HEK293T (cell line): ENCODE measurements around the gene TEX55.

Experiments used
- CTCF ChIA-PET: fragments of 350-600 bp; formaldehyde crosslinking; extraction: SDS; loops from one replicate; lab custom pipeline; 2021; ENCODE audit warnings: antibody characterized with exemption, inconsistent platforms; lab: Yijun Ruan, JAX
- POLR2A ChIA-PET: fragments of 350-600 bp; formaldehyde crosslinking; extraction: SDS; loops from one replicate; lab custom pipeline; 2020; ENCODE audit warnings: antibody characterized with exemption, inconsistent platforms; lab: Yijun Ruan, JAX
- DNase-seq: peaks from one replicate; pipeline ENCODE4 v3.0.0; 2012; ENCODE audit warnings: mixed read lengths; ENCODE audit errors: extremely low spot score
- ARNT ChIP-seq: fragments of 450-650 bp; IDR thresholded peaks from 2 replicates; pipeline ENCODE4 v1.6.1; 2017; ENCODE audit warnings: mild to moderate bottlenecking
- BHLHE40 ChIP-seq: fragments of 450-650 bp; IDR thresholded peaks from 2 replicates; pipeline ENCODE4 v1.6.1; 2016; ENCODE audit warnings: mild to moderate bottlenecking, moderate library complexity, borderline replicate concordance
- CTBP1 ChIP-seq: fragments of 450-650 bp; IDR thresholded peaks from 2 replicates; pipeline ENCODE4 v1.6.1; 2016; ENCODE audit warnings: borderline replicate concordance
- ELF4 ChIP-seq: fragments of 450-650 bp; IDR thresholded peaks from 2 replicates; pipeline ENCODE4 v1.6.1; 2017; ENCODE audit warnings: antibody characterized with exemption
- FOXA1 ChIP-seq: fragments of 450-650 bp; IDR thresholded peaks from 2 replicates; pipeline ENCODE4 v1.6.1; 2016; ENCODE audit warnings: mild to moderate bottlenecking
- FOXK2 ChIP-seq: fragments of 450-650 bp; IDR thresholded peaks from 2 replicates; pipeline ENCODE4 v1.6.1; 2016; ENCODE audit warnings: mild to moderate bottlenecking
- FOXM1 ChIP-seq: fragments of 450-650 bp; IDR thresholded peaks from 2 replicates; pipeline ENCODE4 v1.6.1; 2017; ENCODE audit warnings: mild to moderate bottlenecking, borderline replicate concordance
- HDGF ChIP-seq: fragments of 450-650 bp; IDR thresholded peaks from 2 replicates; pipeline ENCODE4 v1.6.1; 2017; ENCODE audit warnings: antibody characterized with exemption, borderline replicate concordance
- L3MBTL2 ChIP-seq: fragments of 450-650 bp; conservative IDR thresholded peaks from 2 replicates; pipeline ENCODE4 v1.6.1; 2016; ENCODE audit warnings: mild to moderate bottlenecking
- LEF1 ChIP-seq: fragments of 450-650 bp; IDR thresholded peaks from 2 replicates; pipeline ENCODE4 v1.6.1; 2017; ENCODE audit warnings: mild to moderate bottlenecking, borderline replicate concordance
- NFRKB ChIP-seq: fragments of 450-650 bp; IDR thresholded peaks from 2 replicates; pipeline ENCODE4 v1.6.1; 2016; ENCODE audit warnings: mild to moderate bottlenecking, moderate library complexity
- SP1 ChIP-seq: fragments of 450-650 bp; IDR thresholded peaks from 2 replicates; pipeline ENCODE4 v1.6.1; 2017
- SUZ12 ChIP-seq: fragments of 450-650 bp; IDR thresholded peaks from 2 replicates; pipeline ENCODE4 v1.6.1; 2016; ENCODE audit warnings: mild to moderate bottlenecking
- TARDBP ChIP-seq: fragments of 450-650 bp; IDR thresholded peaks from 2 replicates; pipeline ENCODE4 v1.6.1; 2016
- ZNF384 ChIP-seq: fragments of 450-650 bp; IDR thresholded peaks from 2 replicates; pipeline ENCODE4 v1.6.1; 2016
- TF ChIP-seq, protein P1 (sequence below): fragments of 450-650 bp; IDR thresholded peaks from 2 replicates; pipeline ENCODE4 v1.6.1; 2016

Gene TEX55

DNA sequence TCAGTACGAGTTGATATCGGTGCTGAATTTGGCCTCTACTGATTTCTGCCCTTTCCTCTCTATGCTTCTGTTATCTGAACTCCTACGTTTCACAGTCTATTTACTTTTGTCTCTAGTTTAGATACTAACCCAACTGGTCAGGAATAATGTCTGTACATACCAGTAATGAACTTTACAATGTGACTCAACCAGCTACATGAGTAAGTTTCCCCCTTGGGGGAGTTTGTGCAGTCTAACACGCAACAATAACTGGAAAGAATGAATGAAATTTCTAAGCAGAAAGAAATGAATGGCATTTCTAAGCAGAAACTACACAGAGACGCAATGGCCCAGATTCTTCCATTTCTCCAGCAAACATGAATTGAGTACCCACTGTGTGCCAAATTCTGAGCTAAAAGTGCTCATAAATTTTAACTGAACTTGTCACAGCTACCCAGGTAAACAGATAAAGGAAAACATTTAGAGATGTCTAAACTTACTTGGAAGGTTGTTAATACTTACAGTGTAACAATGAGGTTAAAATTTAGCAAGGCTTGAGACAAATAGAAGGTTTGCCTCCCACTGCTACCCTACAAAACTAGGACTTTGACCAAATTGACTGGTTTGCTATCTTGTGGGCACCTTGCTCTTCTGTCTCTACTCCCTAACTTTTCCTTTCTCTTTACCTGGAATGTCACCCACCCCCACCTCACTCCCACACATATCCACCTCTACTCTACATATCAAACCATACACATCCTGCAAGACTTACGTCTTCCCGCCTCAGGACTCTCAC, 39.0 kb downstream of the TEX55 start:
- no peak for DNase-seq
- no peak for TF ChIP-seq SUZ12
- no peak for TF ChIP-seq TARDBP
- TF ChIP-seq CTBP1 = no peak
- TF ChIP-seq FOXA1 = no peak
- no peak for TF ChIP-seq NFRKB
- TF ChIP-seq FOXK2 = no peak
- TF ChIP-seq BHLHE40 = no peak
- TF ChIP-seq LEF1 = no peak
- no peak for TF ChIP-seq SP1
- no peak for TF ChIP-seq ARNT
- no peak for TF ChIP-seq L3MBTL2
- TF ChIP-seq, protein P1, sequence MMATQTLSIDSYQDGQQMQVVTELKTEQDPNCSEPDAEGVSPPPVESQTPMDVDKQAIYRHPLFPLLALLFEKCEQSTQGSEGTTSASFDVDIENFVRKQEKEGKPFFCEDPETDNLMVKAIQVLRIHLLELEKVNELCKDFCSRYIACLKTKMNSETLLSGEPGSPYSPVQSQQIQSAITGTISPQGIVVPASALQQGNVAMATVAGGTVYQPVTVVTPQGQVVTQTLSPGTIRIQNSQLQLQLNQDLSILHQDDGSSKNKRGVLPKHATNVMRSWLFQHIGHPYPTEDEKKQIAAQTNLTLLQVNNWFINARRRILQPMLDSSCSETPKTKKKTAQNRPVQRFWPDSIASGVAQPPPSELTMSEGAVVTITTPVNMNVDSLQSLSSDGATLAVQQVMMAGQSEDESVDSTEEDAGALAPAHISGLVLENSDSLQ = no peak
- no peak for TF ChIP-seq HDGF
- no peak for TF ChIP-seq ELF4
- no peak for TF ChIP-seq ZNF384
- no peak for TF ChIP-seq FOXM1
- CTCF ChIA-PET = no interaction called here
- POLR2A ChIA-PET = no interaction called here

DNA sequence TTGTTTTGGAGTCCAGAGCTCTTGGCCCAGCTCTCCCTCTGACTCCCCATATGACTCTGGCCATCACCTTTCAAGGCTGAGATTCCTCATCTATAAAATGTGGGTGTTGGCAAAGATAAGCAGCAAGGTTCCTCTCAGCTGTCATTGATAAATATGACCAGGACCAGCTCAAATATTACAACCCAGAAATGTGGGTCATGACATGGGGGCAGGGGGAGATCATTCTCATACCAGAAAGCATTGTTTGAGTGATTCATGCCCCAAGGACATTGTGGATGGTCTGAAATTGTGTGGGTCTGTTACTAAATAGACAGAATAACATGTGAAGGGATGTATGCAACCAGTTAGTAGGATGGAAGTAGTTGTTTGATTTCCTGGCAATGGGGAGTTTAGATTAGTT, 41.3 kb downstream of the TEX55 start:
- ChIA-PET POLR2A (no interaction called here), CTCF (no interaction called here)
- TF ChIP-seq SP1 (no peak), NFRKB (no peak), LEF1 (no peak), FOXK2 (no peak), L3MBTL2 (no peak), HDGF (no peak), FOXA1 (no peak), ARNT (no peak), TARDBP (no peak), ELF4 (no peak), CTBP1 (no peak), FOXM1 (no peak), BHLHE40 (no peak), SUZ12 (no peak), ZNF384 (no peak)
- TF ChIP-seq, protein P1 = no peak
- no peak for DNase-seq

DNA sequence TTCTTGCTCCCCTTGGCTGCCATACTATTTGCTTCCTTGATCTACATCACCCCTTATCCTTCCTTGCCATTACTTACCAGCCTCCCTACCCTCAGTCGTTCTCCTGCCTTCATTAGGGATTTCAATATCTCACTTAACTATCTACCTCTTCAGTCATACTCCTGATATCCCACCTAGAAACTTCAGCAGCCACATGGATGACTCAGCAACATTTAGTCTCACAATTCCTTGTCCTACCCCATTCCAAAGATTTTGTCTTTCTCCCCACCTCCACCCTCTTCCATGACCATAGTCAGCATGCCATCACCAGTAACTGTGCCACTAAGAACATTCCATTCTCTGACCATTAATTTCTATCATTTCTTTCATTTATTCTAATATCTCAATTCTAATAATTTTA, 45.8 kb downstream of the TEX55 start:
- ChIA-PET POLR2A (no interaction called here), CTCF (no interaction called here)
- DNase-seq = no peak
- no peak for TF ChIP-seq ARNT
- no peak for TF ChIP-seq LEF1
- TF ChIP-seq FOXM1 = no peak

DNA sequence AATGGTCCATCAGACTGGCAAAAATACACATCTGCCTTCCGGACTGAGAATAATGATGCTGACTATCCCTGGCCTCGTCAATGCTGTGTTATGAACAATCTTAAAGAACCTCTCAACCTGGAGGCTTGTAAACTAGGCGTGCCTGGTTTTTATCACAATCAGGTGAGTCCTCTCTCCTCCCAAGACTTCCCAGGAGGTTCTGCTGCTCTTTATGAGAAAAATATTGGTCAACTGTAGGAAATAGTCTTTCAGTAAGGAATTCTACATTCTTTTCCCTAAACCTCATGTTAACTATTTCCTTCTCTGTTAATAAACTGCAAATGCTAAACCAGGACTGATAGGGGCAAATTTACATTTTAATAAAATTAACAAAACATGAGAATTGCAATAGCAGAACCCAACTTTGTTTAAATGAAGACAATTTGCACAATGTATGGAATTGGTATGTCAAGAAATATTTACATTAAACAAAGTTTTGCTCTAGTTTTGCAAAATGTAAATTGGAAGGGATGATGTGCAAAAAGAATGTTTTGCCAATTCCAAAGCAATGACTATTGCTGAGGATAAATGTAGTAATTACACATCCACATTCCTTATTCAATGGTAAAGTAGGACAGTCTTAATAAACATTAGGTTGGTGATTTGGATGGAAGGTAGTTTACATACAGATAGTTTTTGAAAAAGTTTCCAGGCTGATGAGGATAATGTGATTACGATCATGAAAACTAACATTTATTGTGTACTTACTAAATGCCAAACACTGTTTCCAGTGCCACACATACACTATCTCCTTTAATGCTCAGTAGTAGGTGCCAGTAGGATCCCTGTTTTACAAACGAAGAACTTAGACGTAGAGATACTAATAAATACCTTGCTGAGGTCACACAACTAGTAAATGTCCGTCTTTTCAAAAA, 48.5 kb downstream of the TEX55 start:
- POLR2A ChIA-PET = no interaction called here

DNA sequence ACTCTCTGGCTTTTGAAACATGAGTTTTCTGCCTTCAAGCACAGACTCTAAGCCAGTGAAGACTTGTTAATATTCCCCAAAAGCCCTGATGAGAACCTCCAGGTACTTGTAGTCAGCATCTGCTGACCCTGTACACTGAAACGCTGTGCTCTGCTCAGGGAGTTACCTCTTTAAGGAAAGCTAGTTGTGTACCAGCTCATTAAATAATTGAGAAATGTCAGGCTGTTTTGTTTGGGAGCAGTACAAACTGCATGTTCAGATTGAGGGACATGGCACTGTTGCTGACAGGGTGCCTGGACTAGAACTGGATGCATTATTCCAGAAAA, 49.1 kb downstream of the TEX55 start:
- TF ChIP-seq ARNT (no peak), SP1 (no peak), FOXA1 (no peak)
- POLR2A ChIA-PET = no interaction called here
- CTCF ChIA-PET = no interaction called here
- DNase-seq = no peak

More for the DNA sequence above, 48.5 kb downstream of the TEX55 start:
- CTCF ChIA-PET = no interaction called here
- no peak for DNase-seq
- TF ChIP-seq TARDBP (no peak), FOXK2 (no peak), ARNT (no peak)

DNA sequence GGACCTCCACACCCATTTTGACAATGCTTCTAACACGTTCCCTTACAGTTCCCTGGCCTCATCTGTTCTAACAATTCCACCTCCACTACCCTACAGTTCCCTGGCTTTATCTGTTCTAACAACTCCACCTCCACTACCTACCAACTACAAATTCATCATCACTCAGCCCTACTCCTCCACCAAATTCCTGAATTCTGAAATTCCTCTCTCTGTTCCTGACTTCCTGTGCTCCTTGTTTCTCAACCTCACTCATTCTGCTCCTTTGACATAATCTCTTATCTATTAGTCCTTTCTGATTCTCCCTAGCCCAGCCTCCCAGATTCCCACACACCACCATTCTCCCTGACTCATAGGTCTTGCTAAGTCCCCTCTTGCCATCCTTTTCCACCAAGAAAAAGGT, 49.9 kb downstream of the TEX55 start:
- no peak for DNase-seq
- POLR2A ChIA-PET = no interaction called here
- TF ChIP-seq ELF4 = no peak
- TF ChIP-seq ARNT = no peak
- TF ChIP-seq HDGF = no peak
- TF ChIP-seq LEF1 = no peak
- TF ChIP-seq, protein P1 = no peak
- no peak for TF ChIP-seq NFRKB
- no peak for TF ChIP-seq FOXA1
- TF ChIP-seq BHLHE40 = no peak
- TF ChIP-seq L3MBTL2 = no peak
- no peak for TF ChIP-seq TARDBP
- no peak for TF ChIP-seq FOXM1
- no peak for TF ChIP-seq FOXK2
- no peak for TF ChIP-seq CTBP1
- TF ChIP-seq ZNF384 = no peak
- no peak for TF ChIP-seq SUZ12
- no peak for TF ChIP-seq SP1
- CTCF ChIA-PET = no interaction called here
